Neuronal stem cell (in vitro differentiated cells): Measurements from ENCODE around the gene BRMS1.

Experiments used
- DNase-seq: peaks from one replicate; pipeline ENCODE4 v3.0.0-alpha.2; 2013; ENCODE audit warnings: low spot score
- H2AFZ ChIP-seq: one replicate; pipeline ENCODE4 v1.6.1; 2013; ENCODE audit warnings: mild to moderate bottlenecking, low read length, inconsistent platforms
- H2AK5ac ChIP-seq: 2 replicates; pipeline ENCODE4 v1.6.1; 2013; ENCODE audit warnings: low read depth, mild to moderate bottlenecking, inconsistent platforms, low read length, moderate library complexity, mixed read lengths
- H2BK120ac ChIP-seq: 2 replicates; pipeline ENCODE4 v1.6.1; 2013; ENCODE audit warnings: low read depth, mild to moderate bottlenecking, inconsistent platforms, low read length, moderate library complexity, mixed read lengths
- H2BK12ac ChIP-seq: one replicate; pipeline ENCODE4 v1.6.1; 2013; ENCODE audit warnings: low read length, inconsistent platforms
- H2BK15ac ChIP-seq: 2 replicates; pipeline ENCODE4 v1.6.1; 2013; ENCODE audit warnings: mild to moderate bottlenecking, low read length, inconsistent platforms, mixed read lengths
- H2BK5ac ChIP-seq: one replicate; pipeline ENCODE4 v1.6.1; 2013; ENCODE audit warnings: inconsistent platforms, mild to moderate bottlenecking, low read length, moderate library complexity
- H3K14ac ChIP-seq: one replicate; pipeline ENCODE4 v1.6.1; 2013; ENCODE audit warnings: low read length, inconsistent platforms
- H3K18ac ChIP-seq: 2 replicates; pipeline ENCODE4 v1.6.1; 2013; ENCODE audit warnings: low read length, inconsistent platforms
- H3K23ac ChIP-seq: 2 replicates; pipeline ENCODE4 v1.6.1; 2013; ENCODE audit warnings: low read depth, mild to moderate bottlenecking, mixed read lengths, low read length, inconsistent platforms; ENCODE audit not compliant: poor library complexity
- H3K27ac ChIP-seq: replicated peaks from 3 replicates; pipeline ENCODE4 v1.5.1; 2013; ENCODE audit warnings: low read length, inconsistent platforms
- H3K27me3 ChIP-seq, 3 experiments: 2 replicates each; pipeline ENCODE4 v1.6.1; 2013; ENCODE audit warnings: low read length in 3 of 3, mild to moderate bottlenecking in 2 of 3, inconsistent platforms in 1 of 3, low read depth in 1 of 3, mixed read lengths in 1 of 3, moderate library complexity in 1 of 3; ENCODE audit not compliant: control insufficient read depth in 3 of 3, insufficient read depth in 3 of 3
- H3K36me3 ChIP-seq, 2 donors: replicated peaks in 1 of 2; 2 replicates each; pipeline ENCODE4 v1.6.1; 2013; ENCODE audit warnings: low read length in 2 of 2; ENCODE audit not compliant: control insufficient read depth in 2 of 2, insufficient read depth in 2 of 2
- H3K4ac ChIP-seq: 2 replicates; pipeline ENCODE4 v1.6.1; 2013; ENCODE audit warnings: inconsistent platforms, mild to moderate bottlenecking, low read length, moderate library complexity
- H3K4me1 ChIP-seq, 2 donors: 1 replicate in 1 of 2; 2 replicates in 1 of 2; pipeline ENCODE4 v1.6.1; 2013; ENCODE audit warnings: low read length in 2 of 2, low read depth in 1 of 2; ENCODE audit not compliant: control insufficient read depth in 2 of 2, insufficient read depth in 1 of 2
- H3K4me2 ChIP-seq: one replicate; pipeline ENCODE4 v1.6.1; 2013; ENCODE audit warnings: mild to moderate bottlenecking, low read length, inconsistent platforms; ENCODE audit not compliant: insufficient read depth, poor library complexity, severe bottlenecking
- H3K4me3 ChIP-seq, 2 donors: 2 replicates each; pipeline ENCODE4 v1.5.1; 2013; ENCODE audit warnings: low read length in 2 of 2, mild to moderate bottlenecking in 2 of 2, inconsistent platforms in 1 of 2, moderate library complexity in 1 of 2
- H3K79me1 ChIP-seq: one replicate; pipeline ENCODE4 v1.6.1; 2013; ENCODE audit warnings: low read depth, mild to moderate bottlenecking, inconsistent platforms, low read length, moderate library complexity
- H3K9ac ChIP-seq: one replicate; pipeline ENCODE4 v1.6.1; 2013; ENCODE audit warnings: mild to moderate bottlenecking, low read depth, low read length, inconsistent platforms; ENCODE audit not compliant: poor library complexity
- H3K9me3 ChIP-seq, 2 donors: replicated peaks in 1 of 2; 2 replicates each; pipeline versions ENCODE3 to v1.6.1; 2013; ENCODE audit warnings: low read length in 2 of 2, mild to moderate bottlenecking in 2 of 2, inconsistent platforms in 1 of 2, low read depth in 1 of 2, mixed read lengths in 1 of 2, moderate library complexity in 1 of 2; ENCODE audit not compliant: control insufficient read depth in 2 of 2, insufficient read depth in 1 of 2
- H4K8ac ChIP-seq: one replicate; pipeline ENCODE4 v1.6.1; 2013; ENCODE audit warnings: low read depth, mild to moderate bottlenecking, inconsistent platforms, low read length, moderate library complexity
- H4K91ac ChIP-seq: one replicate; pipeline ENCODE4 v1.6.1; 2013; ENCODE audit warnings: low read length, low read depth, mild to moderate bottlenecking, inconsistent platforms; ENCODE audit not compliant: poor library complexity
- WGBS, 2 donors: extraction: QIAGEN DNeasy Blood & Tissue Kit; methylation state at CpG; one replicate each; pipeline ENCODE4 v1.1.7; 2013; ENCODE audit warnings: missing lambda C conversion rate in 2 of 2, mixed read lengths in 1 of 2; ENCODE audit not compliant: insufficient read length in 2 of 2, insufficient replicate concordance in 1 of 2; ENCODE audit errors: extremely low coverage in 2 of 2; 5-methylcytosine and 5-hydroxymethylcytosine counted together

The BRMS1 gene

DNA sequence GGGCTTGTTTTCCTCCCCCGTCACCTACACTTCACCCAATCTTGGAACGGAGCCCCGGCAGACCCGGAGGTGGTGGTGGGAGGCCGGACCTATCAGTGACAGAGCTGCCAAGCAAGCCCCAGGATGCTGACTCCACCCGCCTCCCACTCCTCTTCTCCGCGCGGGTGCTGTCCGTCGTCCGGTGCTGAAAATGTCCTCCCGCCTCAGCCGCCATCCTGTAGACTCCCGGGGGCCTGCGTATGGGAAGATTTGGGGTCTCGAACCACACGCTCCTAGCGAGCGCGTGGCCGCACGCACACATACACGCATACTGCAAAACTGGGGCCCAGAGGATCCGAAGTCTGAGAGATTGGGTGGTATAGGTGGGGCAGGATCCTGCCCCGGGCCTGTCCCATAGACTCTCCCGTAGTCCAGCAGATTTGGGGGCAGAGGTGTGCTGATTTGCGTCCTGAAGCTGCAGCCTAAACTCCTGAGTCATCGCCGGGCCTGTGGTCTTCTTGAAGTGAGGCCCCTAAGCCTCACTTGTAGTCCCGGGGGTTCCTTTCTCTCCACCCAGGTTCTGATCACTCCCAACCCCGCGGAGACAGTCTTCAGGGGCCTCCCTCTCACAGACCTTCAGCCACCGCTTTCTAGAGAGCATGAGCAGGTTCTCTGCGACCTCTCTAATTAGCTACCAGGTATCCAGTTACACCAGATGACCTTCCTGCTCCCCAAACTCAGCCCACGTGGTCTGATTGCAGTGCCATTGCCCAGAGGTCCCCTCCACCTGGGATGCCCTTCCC, 55.2 kb downstream of the BRMS1 start:
- Histone ChIP-seq H3K9me3 (peaks cover 0 to 5% of the 10 kb centered on the region in 2 donors), H3K79me1 (peaks cover 8% of the 10 kb centered on the region), H3K18ac (peak overlapping the region; percentile 93), H3K27ac (peak overlapping the region; percentile 78), H2BK12ac (no peak overlapping the region), H2AK5ac (no peak overlapping the region), H3K4me3 (peak overlapping the region; percentile 63 to 83), H4K91ac (no peak overlapping the region), H2BK5ac (peak overlapping the region; percentile 68), H3K14ac (no peak overlapping the region), H3K27me3 (peaks cover 19 to 46% (median 40%) of the 10 kb centered on the region in 3 experiments), H2AFZ (peak overlapping the region; percentile 88), H3K36me3 (peaks cover 10 to 24% of the 10 kb centered on the region in 2 donors), H4K8ac (no peak overlapping the region), H3K4me1 (peaks cover 9 to 14% of the 10 kb centered on the region in 2 donors), H3K23ac (peak overlapping the region; percentile 60), H3K9ac (peak overlapping the region; percentile 50), H3K4me2 (peak overlapping the region; percentile 95), H3K4ac (no peak overlapping the region), H2BK15ac (peak overlapping the region; percentile 86), H2BK120ac (no peak overlapping the region)
- DNase-seq, result peak; percentile 85
- no CpG with 5 or more reads among the region's 36 CpGs for WGBS, 2 donors

DNA sequence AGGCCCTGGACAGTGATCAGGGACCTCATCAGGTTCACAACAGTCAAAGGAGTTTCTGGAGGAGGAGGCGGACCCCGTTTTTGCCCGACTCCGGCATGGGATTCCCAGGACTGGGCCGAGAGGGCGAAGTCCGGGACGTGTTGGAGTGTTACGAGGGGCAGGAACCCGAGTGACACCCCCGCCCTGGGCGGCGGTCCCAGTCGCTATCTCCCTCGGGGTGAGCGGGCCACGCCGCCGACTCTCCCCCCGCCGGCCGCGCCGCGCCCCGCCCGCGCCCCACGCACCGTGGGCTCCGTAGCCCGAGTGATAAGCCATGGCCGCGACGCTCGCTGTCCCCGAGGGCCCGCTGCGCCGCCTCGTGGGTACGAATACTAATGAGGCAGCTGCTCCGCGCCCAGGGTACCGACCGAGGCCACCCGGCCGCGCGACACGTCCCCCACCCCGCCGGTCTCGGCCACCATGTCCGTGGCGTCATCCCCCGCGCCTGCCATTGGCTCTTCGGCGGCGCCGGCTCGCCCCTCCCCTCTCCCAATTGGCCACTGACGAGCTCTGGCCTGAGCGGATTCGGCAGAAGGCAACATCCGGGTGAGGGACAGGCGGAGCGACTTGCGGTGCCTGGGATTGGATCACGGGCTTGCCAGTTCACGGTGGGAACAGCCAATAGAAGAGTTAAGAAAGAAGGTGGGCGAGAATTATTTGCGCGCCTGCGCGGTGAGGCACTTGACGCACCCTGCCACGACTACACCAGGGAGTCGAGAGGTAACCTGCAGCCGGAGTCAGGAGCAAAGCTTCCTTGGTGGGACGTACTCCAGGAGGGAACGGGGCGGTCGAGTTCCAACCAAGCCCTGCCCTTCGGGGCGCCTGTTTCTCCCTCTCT, 56.0 kb downstream of the BRMS1 start, which contains the start of gene YIF1A:
TSS of gene YIF1A (minus strand) at position 473 of the 877 bp plus-strand sequence. CDS start at position 315, 158 bp downstream.
- Histone ChIP-seq H4K8ac (no peak within 1 kb of the TSS), H2AK5ac (peak within 1 kb of the TSS; percentile 95), H3K4me1 (peaks cover 9 to 14% of the 10 kb centered on the region in 2 donors), H3K9ac (peak within 1 kb of the TSS; percentile 96), H3K4ac (peak within 1 kb of the TSS; percentile 71), H3K9me3 (peaks cover 0 to 5% of the 10 kb centered on the region in 2 donors), H2AFZ (peak within 1 kb of the TSS; percentile 88), H3K18ac (peak within 1 kb of the TSS; percentile 99), H3K79me1 (peaks cover 8% of the 10 kb centered on the region), H3K36me3 (peaks cover 16 to 32% of the 10 kb centered on the region in 2 donors), H3K4me3 (peak within 1 kb of the TSS; percentile 63 to 91), H3K27me3 (peaks cover 19 to 39% (median 38%) of the 10 kb centered on the region in 3 experiments), H2BK15ac (peak within 1 kb of the TSS; percentile 86), H2BK120ac (peak within 1 kb of the TSS; percentile 35), H3K4me2 (peak within 1 kb of the TSS; percentile 95), H3K23ac (peak within 1 kb of the TSS; percentile 95), H4K91ac (no peak within 1 kb of the TSS), H3K14ac (peak within 1 kb of the TSS; percentile 87), H2BK5ac (peak within 1 kb of the TSS; percentile 89), H2BK12ac (no peak within 1 kb of the TSS), H3K27ac (peak within 1 kb of the TSS; percentile 78)
- peak; percentile 98 for DNase-seq
- no CpG with 5 or more reads among the region's 87 CpGs for WGBS, 2 donors

DNA sequence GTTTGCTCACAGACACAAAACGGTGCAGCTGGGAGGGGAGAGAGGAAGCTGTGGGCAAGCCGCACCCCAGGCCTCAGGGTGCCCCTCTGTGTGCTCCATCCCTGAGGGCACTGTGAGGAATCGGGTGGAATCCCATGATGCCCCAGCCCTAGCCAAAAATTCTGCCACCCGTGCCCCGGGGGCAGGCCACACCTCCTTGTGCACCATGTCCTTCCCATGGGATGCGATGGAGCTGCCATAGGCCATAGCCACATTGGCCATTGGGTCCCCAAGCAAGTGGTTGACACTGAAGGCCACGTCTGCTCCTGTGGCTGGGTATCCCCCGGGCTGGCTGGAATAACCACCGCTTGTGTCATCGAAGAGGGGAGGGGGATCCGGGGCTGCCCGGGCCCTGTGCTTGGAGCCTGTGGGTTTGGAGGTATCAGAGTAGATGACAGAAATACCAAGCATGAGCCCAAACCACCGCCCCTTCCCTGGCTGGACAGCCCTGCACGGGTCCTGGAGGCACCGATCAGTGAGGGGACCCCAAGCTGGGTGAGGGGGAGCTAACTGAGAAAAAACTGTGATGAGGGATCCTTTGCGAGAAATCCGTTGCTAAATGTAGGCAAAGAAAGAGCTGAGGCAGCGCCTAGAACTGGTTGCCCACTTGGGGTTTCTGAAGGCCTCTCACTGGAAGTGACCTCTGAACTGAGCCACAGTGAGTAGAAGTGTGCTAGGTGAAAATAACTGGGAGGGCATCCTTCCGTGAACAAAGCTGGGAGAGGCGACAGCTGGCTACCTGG, 56.8 kb downstream of the BRMS1 start:
- H3K9ac ChIP-seq, result peak overlapping the region; percentile 96
- WGBS, 2 donors, result no CpG with 5 or more reads among the region's 20 CpGs
- H2AFZ ChIP-seq, result peak overlapping the region; percentile 87
- H2BK120ac ChIP-seq, result peak overlapping the region; percentile 35
- no peak overlapping the region for H4K8ac ChIP-seq
- no peak for DNase-seq
- peaks cover 18 to 30% (median 30%) of the 10 kb centered on the region in 3 experiments for H3K27me3 ChIP-seq
- peaks cover 0 to 5% of the 10 kb centered on the region in 2 donors for H3K9me3 ChIP-seq
- H3K79me1 ChIP-seq, result peaks cover 8% of the 10 kb centered on the region
- H3K18ac ChIP-seq, result peak overlapping the region; percentile 36
- H4K91ac ChIP-seq, result no peak overlapping the region
- peak overlapping the region; percentile 30 for H3K4ac ChIP-seq
- no peak overlapping the region for H2BK15ac ChIP-seq
- H3K14ac ChIP-seq, result peak overlapping the region; percentile 75
- H3K23ac ChIP-seq, result peak overlapping the region; percentile 95
- H3K27ac ChIP-seq, result no peak overlapping the region
- no peak overlapping the region for H2BK12ac ChIP-seq
- peak overlapping the region; percentile 90 for H3K4me2 ChIP-seq
- peak overlapping the region; percentile 63 to 91 for H3K4me3 ChIP-seq
- H2BK5ac ChIP-seq, result peak overlapping the region; percentile 89
- peaks cover 19 to 39% of the 10 kb centered on the region in 2 donors for H3K36me3 ChIP-seq
- H2AK5ac ChIP-seq, result peak overlapping the region; percentile 95
- peaks cover 12 to 16% of the 10 kb centered on the region in 2 donors for H3K4me1 ChIP-seq
